ENCODE data around the gene PLXNB1. TPM values are rescaled to one million over a fixed set of nuclear protein-coding genes. Genes with fewer than 3 reads are reported as not detected.

Gene PLXNB1
- total RNA-seq, 1 experiment from 2014 or later = 24.6 TPM

DNA sequence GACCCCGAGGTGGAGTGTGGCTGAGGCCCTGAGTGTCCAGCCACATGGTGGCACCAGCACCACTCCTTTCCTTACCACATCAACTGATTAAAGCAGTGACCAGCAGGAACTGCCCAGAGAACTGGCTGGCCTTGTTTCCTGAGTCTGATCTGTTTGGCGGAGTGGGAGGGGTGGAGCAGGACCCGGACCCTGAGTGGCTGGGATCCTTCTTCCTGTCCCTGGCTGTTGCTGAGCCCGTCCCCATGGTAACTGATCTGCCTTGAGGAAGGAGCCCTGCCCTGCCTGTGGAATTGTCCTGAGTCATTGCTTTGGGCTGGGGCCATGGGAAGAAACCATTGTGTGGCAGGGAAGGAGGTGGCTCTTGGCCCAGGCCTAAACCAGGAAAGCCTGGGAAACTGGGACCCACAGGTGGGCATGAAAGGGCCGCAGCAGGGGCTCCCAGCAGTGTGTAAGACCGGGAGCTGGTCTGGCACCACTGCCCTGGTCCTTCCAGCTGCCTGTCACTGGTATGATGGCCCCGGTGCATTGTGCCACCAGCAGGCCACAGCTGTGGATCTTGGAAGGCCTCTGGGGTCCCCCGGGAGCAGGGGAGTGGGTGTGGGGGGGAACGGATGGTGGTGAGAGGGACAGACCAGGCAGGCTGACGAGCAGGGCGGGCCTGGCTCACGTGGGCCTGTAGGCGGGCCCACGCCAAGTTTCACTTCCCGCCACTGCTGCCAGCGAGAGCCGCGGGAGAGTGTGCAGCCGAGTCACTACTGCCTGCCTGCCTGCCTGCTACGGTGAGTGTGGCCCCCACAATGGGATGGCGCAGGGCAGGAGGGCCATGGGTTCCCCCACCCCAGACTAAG, 35.9 kb upstream of the PLXNB1 start:
- no peaks in the 10 kb centered on the region for H3K27me3 ChIP-seq (replicated peaks; ENCODE audit: insufficient read depth, low read depth, low read length, poor library complexity)
- peaks cover 12% of the 10 kb centered on the region for H3K4me1 ChIP-seq (ENCODE audit: insufficient read depth, low read length, poor library complexity, severe bottlenecking)
- TF ChIP-seq, protein P1, sequence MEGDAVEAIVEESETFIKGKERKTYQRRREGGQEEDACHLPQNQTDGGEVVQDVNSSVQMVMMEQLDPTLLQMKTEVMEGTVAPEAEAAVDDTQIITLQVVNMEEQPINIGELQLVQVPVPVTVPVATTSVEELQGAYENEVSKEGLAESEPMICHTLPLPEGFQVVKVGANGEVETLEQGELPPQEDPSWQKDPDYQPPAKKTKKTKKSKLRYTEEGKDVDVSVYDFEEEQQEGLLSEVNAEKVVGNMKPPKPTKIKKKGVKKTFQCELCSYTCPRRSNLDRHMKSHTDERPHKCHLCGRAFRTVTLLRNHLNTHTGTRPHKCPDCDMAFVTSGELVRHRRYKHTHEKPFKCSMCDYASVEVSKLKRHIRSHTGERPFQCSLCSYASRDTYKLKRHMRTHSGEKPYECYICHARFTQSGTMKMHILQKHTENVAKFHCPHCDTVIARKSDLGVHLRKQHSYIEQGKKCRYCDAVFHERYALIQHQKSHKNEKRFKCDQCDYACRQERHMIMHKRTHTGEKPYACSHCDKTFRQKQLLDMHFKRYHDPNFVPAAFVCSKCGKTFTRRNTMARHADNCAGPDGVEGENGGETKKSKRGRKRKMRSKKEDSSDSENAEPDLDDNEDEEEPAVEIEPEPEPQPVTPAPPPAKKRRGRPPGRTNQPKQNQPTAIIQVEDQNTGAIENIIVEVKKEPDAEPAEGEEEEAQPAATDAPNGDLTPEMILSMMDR (conservative IDR thresholded peaks at IDR 0.05; ENCODE audit: low read depth, low read length) = peak; percentile 33
- TF ChIP-seq EZH2 (IDR thresholded peaks at IDR 0.05; ENCODE audit: borderline replicate concordance, low read depth, low read length, poor library complexity, severe bottlenecking) = no peak
- DNase-seq (ENCODE audit: low spot score) = peak; percentile 85
- intact Hi-C loops (cut with micrococcal nuclease; ENCODE audit: unreplicated experiment) = no loop called here
- peak overlapping the region; percentile 44 for H3K4me3 ChIP-seq (ENCODE audit: low read depth, low read length, poor library complexity, severe bottlenecking)
- ChIA-PET CTCF (no interaction called here), POLR2A (ENCODE audit: low non-redundant PET) (no interaction called here)
- BruUV-seq (replicated peaks) = no TSS peak
- peak overlapping the region; percentile 86 for H3K27ac ChIP-seq (ENCODE audit: low read depth, low read length, poor library complexity, severe bottlenecking)
- H3K36me3 ChIP-seq (ENCODE audit: insufficient read depth, low read length, poor library complexity, severe bottlenecking) = peaks cover 4% of the 10 kb centered on the region
- H3K9me3 ChIP-seq (ENCODE audit: low read depth, low read length, poor library complexity, severe bottlenecking) = no peaks in the 10 kb centered on the region

GRCh38 chr3:48465237-48465530, 35.3 kb upstream of the PLXNB1 start:
- Histone ChIP-seq H3K4me3 (ENCODE audit: low read depth, low read length, poor library complexity, severe bottlenecking) (no peak overlapping the region), H3K27ac (ENCODE audit: low read depth, low read length, poor library complexity, severe bottlenecking) (peak overlapping the region; percentile 86), H3K27me3 (replicated peaks; ENCODE audit: insufficient read depth, low read depth, low read length, poor library complexity) (no peaks in the 10 kb centered on the region), H3K36me3 (ENCODE audit: insufficient read depth, low read length, poor library complexity, severe bottlenecking) (peaks cover 4% of the 10 kb centered on the region), H3K4me1 (ENCODE audit: insufficient read depth, low read length, poor library complexity, severe bottlenecking) (peaks cover 12% of the 10 kb centered on the region), H3K9me3 (ENCODE audit: low read depth, low read length, poor library complexity, severe bottlenecking) (no peaks in the 10 kb centered on the region)
- CTCF ChIA-PET = no interaction called here
- POLR2A ChIA-PET (ENCODE audit: low non-redundant PET) = no interaction called here
- BruUV-seq (replicated peaks) = no TSS peak
- no peak for DNase-seq (ENCODE audit: low spot score)
- TF ChIP-seq, protein P1 (conservative IDR thresholded peaks at IDR 0.05; ENCODE audit: low read depth, low read length) = no peak
- no peak for TF ChIP-seq EZH2 (IDR thresholded peaks at IDR 0.05; ENCODE audit: borderline replicate concordance, low read depth, low read length, poor library complexity, severe bottlenecking)
- intact Hi-C loops (cut with micrococcal nuclease; ENCODE audit: unreplicated experiment) = no loop called here

GRCh38 chr3:48464713-48465221, 34.9 kb upstream of the PLXNB1 start:
- POLR2A ChIA-PET (ENCODE audit: low non-redundant PET) = interaction anchor here (0.6 kb wide), 1 partner anchor 91 kb away, joined by 3 read pairs; no protein-coding TSS in a partner anchor
- H3K4me3 ChIP-seq (ENCODE audit: low read depth, low read length, poor library complexity, severe bottlenecking) = no peak overlapping the region
- H3K27ac ChIP-seq (ENCODE audit: low read depth, low read length, poor library complexity, severe bottlenecking) = no peak overlapping the region
- BruUV-seq (replicated peaks) = no TSS peak
- TF ChIP-seq, protein P1 (conservative IDR thresholded peaks at IDR 0.05; ENCODE audit: low read depth, low read length) = no peak
- TF ChIP-seq EZH2 (IDR thresholded peaks at IDR 0.05; ENCODE audit: borderline replicate concordance, low read depth, low read length, poor library complexity, severe bottlenecking) = no peak
- H3K36me3 ChIP-seq (ENCODE audit: insufficient read depth, low read length, poor library complexity, severe bottlenecking) = peaks cover 4% of the 10 kb centered on the region
- no peaks in the 10 kb centered on the region for H3K27me3 ChIP-seq (replicated peaks; ENCODE audit: insufficient read depth, low read depth, low read length, poor library complexity)
- peaks cover 12% of the 10 kb centered on the region for H3K4me1 ChIP-seq (ENCODE audit: insufficient read depth, low read length, poor library complexity, severe bottlenecking)
- DNase-seq (ENCODE audit: low spot score) = no peak
- CTCF ChIA-PET = no interaction called here
- H3K9me3 ChIP-seq (ENCODE audit: low read depth, low read length, poor library complexity, severe bottlenecking) = no peaks in the 10 kb centered on the region
- intact Hi-C loops (cut with micrococcal nuclease; ENCODE audit: unreplicated experiment) = no loop called here
